Neutrophil (primary cell): Measurements from ENCODE around the gene CPT1B.
A peak's percentile ranks its signal among the peaks of the same experiment; 100 is the strongest.

Source experiments
- H3K27ac ChIP-seq: fragments of 200-600 bp; sonication (generic); 2 replicates; pipeline ENCODE4 v1.5.1; 2016; ENCODE audit warnings: mild to moderate bottlenecking, moderate library complexity
- H3K27me3 ChIP-seq: fragments of 200-600 bp; sonication (generic); 2 replicates; pipeline ENCODE4 v1.6.0; 2016; ENCODE audit warnings: mild to moderate bottlenecking
- H3K36me3 ChIP-seq: fragments of 200-600 bp; sonication (generic); 2 replicates; pipeline ENCODE4 v1.5.1; 2017
- H3K4me1 ChIP-seq, 2 experiments: fragments of 200-600 bp in 1 of 2; sonication (generic) in 1 of 2; 1 replicate in 1 of 2; 2 replicates in 1 of 2; pipeline versions ENCODE4 v1.5.1 to v1.6.1; 2013 to 2016; ENCODE audit warnings: low read depth in 1 of 2, low read length in 1 of 2, mild to moderate bottlenecking in 1 of 2, moderate library complexity in 1 of 2; ENCODE audit not compliant: control insufficient read depth in 1 of 2, insufficient read depth in 1 of 2
- H3K4me3 ChIP-seq, 2 experiments: fragments of 200-600 bp in 1 of 2; sonication (generic) in 1 of 2; 1 replicate in 1 of 2; 2 replicates in 1 of 2; pipeline ENCODE4 v1.5.1; 2013 to 2016; ENCODE audit warnings: low read depth in 1 of 2, low read length in 1 of 2, mild to moderate bottlenecking in 1 of 2, moderate library complexity in 1 of 2
- H3K9me3 ChIP-seq: fragments of 200-600 bp; sonication (generic); 2 replicates; pipeline ENCODE4 v1.5.1; 2016
- TF ChIP-seq, protein P1 (sequence below): fragments of 200-600 bp; sonication (generic); IDR thresholded peaks from 2 replicates; pipeline ENCODE4 v1.5.1; 2016; ENCODE audit warnings: antibody characterized with exemption

Gene CPT1B

DNA sequence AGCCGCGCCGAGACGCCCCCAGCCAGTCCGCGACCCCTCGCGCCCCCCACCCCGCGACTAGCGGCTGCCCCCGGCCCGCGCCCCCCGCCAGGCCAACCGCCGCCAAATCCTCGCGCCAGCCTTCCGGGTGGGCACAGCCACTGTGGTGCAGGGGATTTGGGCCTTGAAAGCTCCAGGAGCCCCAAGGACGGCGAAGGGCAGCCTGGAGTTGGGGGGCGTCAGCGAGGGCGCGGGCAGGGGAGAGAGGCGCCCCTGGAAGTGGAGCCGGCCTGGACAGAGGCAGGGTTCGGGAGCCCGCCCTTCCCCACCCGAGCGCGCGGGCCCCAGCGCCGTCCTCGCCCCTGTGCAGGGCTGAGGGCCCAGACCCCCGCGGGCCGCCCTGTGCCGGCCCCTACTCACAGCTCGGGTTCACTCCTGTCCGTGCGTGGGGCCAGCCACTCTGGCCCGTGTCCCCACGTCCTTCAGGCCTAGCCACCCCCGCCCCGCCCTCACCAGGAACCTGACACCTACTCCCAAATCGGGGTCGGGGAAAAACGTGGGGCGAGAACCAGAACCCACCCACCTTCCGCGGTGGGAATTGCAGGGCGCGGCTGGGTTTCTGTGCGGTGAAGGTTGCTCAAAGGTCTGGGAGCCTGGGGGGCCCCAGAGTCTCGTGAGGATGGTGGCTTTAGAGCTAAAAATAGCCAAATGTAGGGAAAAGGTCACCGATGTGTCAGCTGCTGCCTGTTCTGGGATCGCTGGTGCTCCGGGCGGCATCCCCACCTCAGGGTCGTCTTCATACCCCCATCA, at the start of gene CPT1B:
Gene CPT1B (minus strand): TSS at position 441 of the 789 bp plus-strand sequence. CDS start 512 bp downstream, outside the sequence.
- Histone ChIP-seq H3K36me3 (peaks cover 61% of the 10 kb centered on the region), H3K27me3 (peaks cover 18% of the 10 kb centered on the region), H3K4me3 (no peak within 1 kb of the TSS), H3K4me1 (peaks cover 12 to 13% of the 10 kb centered on the region in 2 experiments), H3K27ac (no peak within 1 kb of the TSS), H3K9me3 (no peaks in the 10 kb centered on the region)
- TF ChIP-seq, protein P1, sequence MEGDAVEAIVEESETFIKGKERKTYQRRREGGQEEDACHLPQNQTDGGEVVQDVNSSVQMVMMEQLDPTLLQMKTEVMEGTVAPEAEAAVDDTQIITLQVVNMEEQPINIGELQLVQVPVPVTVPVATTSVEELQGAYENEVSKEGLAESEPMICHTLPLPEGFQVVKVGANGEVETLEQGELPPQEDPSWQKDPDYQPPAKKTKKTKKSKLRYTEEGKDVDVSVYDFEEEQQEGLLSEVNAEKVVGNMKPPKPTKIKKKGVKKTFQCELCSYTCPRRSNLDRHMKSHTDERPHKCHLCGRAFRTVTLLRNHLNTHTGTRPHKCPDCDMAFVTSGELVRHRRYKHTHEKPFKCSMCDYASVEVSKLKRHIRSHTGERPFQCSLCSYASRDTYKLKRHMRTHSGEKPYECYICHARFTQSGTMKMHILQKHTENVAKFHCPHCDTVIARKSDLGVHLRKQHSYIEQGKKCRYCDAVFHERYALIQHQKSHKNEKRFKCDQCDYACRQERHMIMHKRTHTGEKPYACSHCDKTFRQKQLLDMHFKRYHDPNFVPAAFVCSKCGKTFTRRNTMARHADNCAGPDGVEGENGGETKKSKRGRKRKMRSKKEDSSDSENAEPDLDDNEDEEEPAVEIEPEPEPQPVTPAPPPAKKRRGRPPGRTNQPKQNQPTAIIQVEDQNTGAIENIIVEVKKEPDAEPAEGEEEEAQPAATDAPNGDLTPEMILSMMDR: no peak

DNA sequence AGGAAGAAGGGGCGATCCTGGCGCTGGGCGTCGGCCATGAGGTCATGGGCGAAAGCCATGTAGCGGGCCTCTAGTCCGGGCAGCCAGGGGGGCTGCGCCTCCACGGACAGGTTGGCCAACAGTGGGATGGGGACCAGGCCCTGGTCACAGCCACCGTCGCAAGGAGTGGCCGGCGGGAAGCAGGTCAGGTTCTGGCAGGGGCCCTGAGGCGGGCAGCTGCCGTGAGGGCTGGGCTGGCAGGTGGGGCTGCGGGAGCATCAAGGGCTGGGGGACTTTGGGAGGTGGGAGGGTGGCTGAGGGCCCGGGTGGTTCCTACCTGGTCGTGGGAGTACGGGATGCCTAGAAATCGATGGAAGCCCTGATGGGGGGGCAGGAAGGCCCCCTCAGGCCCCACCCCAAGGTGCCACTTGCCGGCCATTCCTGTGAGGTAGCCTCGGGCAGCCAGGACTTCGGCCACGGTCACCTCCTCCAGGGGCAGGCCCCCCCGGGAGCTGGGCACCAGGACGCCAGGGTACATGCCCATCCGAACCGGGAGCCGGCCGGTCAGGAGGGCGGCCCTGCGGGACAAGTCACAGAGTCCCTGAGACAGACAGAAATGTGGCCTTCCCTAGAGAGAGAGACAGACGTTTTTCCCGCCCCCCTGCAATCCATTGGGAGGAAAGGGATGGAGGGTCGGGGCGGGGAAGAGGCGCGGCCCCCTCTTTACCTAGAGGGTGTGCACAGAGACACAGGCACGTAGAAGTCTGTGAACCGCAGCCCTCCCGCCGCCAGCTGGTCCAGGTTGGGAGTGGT, 48.8 kb upstream of the CPT1B start:
- peak overlapping the region; percentile 74 to 95 for H3K4me3 ChIP-seq
- H3K27ac ChIP-seq: peak overlapping the region; percentile 88
- H3K4me1 ChIP-seq: peaks cover 37 to 38% of the 10 kb centered on the region in 2 experiments
- no peaks in the 10 kb centered on the region for H3K9me3 ChIP-seq
- TF ChIP-seq, protein P1: no peak
- no peaks in the 10 kb centered on the region for H3K27me3 ChIP-seq
- H3K36me3 ChIP-seq: peaks cover 29% of the 10 kb centered on the region

DNA sequence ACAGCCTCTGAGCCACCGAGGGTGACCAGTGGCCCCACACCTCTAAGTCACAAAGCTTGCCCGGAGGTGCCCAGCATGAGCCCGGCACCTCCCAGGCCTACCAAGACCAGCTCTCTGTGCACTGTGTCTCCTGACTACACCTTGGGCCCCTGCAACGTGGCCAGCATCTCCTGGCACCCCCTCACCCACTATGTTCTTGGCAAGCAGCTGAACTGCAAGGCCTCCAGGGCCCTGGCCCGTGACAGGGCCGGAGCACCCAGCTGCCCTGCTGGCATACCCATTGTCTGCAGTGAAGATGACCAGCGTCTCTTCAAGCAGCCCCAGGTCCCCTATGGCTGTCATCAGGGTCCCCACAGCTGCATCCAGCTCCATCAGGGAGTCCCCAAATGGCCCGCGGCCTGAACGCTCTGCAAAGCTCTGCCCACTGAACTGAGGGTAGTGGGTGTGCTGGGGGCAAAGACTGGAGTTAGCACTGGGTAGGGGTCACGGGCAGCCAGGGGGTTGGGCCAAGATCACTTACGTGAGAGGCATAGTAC, 48.2 kb upstream of the CPT1B start:
- TF ChIP-seq, protein P1: no peak
- H3K36me3 ChIP-seq: peaks cover 29% of the 10 kb centered on the region
- H3K4me3 ChIP-seq: no peak overlapping the region
- H3K27me3 ChIP-seq: no peaks in the 10 kb centered on the region
- peaks cover 44% of the 10 kb centered on the region in 2 experiments for H3K4me1 ChIP-seq
- H3K9me3 ChIP-seq: no peaks in the 10 kb centered on the region
- peak overlapping the region; percentile 3 for H3K27ac ChIP-seq

DNA sequence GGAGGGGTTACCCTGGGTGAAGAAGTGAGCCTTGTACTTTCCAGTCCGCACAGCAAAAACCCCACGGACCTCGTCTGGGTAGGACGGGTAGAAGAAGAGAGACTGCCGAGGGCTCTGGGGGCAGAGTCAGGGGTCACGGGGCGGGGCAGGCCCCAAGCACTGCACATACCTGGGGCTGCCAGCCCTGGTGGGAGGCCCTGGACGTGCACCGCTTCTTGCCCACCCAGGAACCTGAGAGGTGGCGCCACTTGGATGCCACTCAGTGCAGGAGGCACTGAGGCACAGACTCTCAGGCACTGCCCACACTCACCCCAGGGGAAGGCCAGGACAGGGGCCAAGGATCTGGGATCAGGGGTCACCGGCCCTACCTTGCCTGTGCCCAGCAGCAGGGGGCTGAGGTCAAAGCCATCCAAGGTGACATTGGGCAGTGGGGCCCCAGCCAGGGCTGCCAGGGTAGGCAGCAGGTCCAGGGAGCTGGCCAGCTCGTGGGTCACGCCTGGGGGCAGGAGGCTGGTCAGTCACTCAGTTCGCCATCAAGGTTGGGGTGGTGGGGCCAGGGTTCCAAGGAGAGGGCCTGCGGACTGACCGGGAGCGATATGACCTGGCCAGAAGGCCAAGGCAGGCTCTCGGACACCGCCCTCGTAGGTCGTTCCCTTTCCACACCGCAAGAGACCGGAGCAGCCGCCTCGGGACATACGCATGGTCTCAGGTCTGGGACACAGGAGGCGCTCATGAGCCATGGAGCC, 47.5 kb upstream of the CPT1B start:
- H3K4me1 ChIP-seq: peaks cover 50 to 51% of the 10 kb centered on the region in 2 experiments

More for the DNA sequence above, 47.5 kb upstream of the CPT1B start:
- no peaks in the 10 kb centered on the region for H3K9me3 ChIP-seq
- H3K4me3 ChIP-seq: no peak overlapping the region
- peaks cover 29% of the 10 kb centered on the region for H3K36me3 ChIP-seq
- TF ChIP-seq, protein P1: no peak
- peak overlapping the region; percentile 3 for H3K27ac ChIP-seq
- no peaks in the 10 kb centered on the region for H3K27me3 ChIP-seq
